B cell (primary cell): ENCODE results near the gene LCN9. TPM values are rescaled to one million over a fixed set of nuclear protein-coding genes. Genes with fewer than 3 reads are reported as not detected.

Source experiments
- ATAC-seq: fragments of 200-7000 bp; cut with Tn5 transposase; one replicate; pipeline ENCODE4 v1.10.0; 2021; ENCODE audit warnings: low read depth, mild to moderate bottlenecking, moderate number of reproducible peaks, moderate library complexity
- CTCF ChIA-PET: fragments of 350-600 bp; sonication (Branson Sonifier 250); formaldehyde crosslinking; loops from one replicate; lab custom pipeline; 2021; ENCODE audit warnings: antibody characterized with exemption, inconsistent platforms; lab: Charles Lee
- POLR2A ChIA-PET: fragments of 350-600 bp; sonication (Branson Sonifier 250); formaldehyde crosslinking; loops from one replicate; lab custom pipeline; 2021; ENCODE audit warnings: antibody characterized with exemption; lab: Charles Lee
- DNase-seq: peaks from one replicate; pipeline ENCODE4 v3.0.0; 2013
- H2AFZ ChIP-seq: 2 replicates; pipeline ENCODE4 v1.6.1; 2012; ENCODE audit warnings: mild to moderate bottlenecking, low read depth, low read length; ENCODE audit not compliant: insufficient read depth, poor library complexity, severe bottlenecking
- H3K27ac ChIP-seq, 2 donors: 1 replicate in 1 of 2; 2 replicates in 1 of 2; pipeline ENCODE4 v1.5.1; 2012 to 2013; ENCODE audit warnings: low read length in 2 of 2, mild to moderate bottlenecking in 2 of 2, moderate library complexity in 1 of 2
- H3K27me3 ChIP-seq, 4 experiments: fragments of 200-600 bp in 1 of 4; sonication (generic) in 1 of 4; replicated peaks in 1 of 4; 1 replicate in 2 of 4; 2 replicates in 2 of 4; pipeline versions ENCODE4 v1.6.1 to v1.7.0; 2013 to 2016; ENCODE audit warnings: low read length in 3 of 4, mild to moderate bottlenecking in 2 of 4, mixed read lengths in 1 of 4, moderate library complexity in 1 of 4; ENCODE audit not compliant: insufficient read depth in 4 of 4, control insufficient read depth in 3 of 4; ENCODE audit errors: control extremely low read depth in 1 of 4
- H3K36me3 ChIP-seq, 2 experiments: replicated peaks in 1 of 2; 1 replicate in 1 of 2; 2 replicates in 1 of 2; pipeline versions ENCODE4 v1.6.1 to v1.7.1; 2013; ENCODE audit warnings: low read length in 1 of 2; ENCODE audit not compliant: insufficient read depth in 2 of 2, control insufficient read depth in 1 of 2; ENCODE audit errors: control extremely low read depth in 1 of 2, extremely low read depth in 1 of 2
- H3K4me1 ChIP-seq, 2 donors: fragments of 200-600 bp in 1 of 2; sonication (generic) in 1 of 2; 1 replicate in 1 of 2; 2 replicates in 1 of 2; pipeline versions ENCODE4 v1.5.1 to v1.6.1; 2013 to 2017; ENCODE audit warnings: low read length in 2 of 2; ENCODE audit not compliant: control insufficient read depth in 2 of 2, insufficient read depth in 2 of 2
- H3K4me2 ChIP-seq: replicated peaks from 2 replicates; pipeline ENCODE3; 2012; ENCODE audit warnings: mild to moderate bottlenecking, low read depth, low read length; ENCODE audit not compliant: poor library complexity, severe bottlenecking
- H3K4me3 ChIP-seq, 5 experiments: fragments of 200-600 bp in 1 of 5; sonication (generic) in 1 of 5; 1 replicate in 3 of 5; 2 replicates in 2 of 5; pipeline versions ENCODE4 v1.5.1 to v1.7.0; 2011 to 2016; ENCODE audit warnings: low read length in 4 of 5, mild to moderate bottlenecking in 4 of 5, low read depth in 2 of 5, control low read depth in 1 of 5, moderate library complexity in 1 of 5; ENCODE audit not compliant: insufficient read depth in 1 of 5; ENCODE audit errors: control extremely low read depth in 1 of 5, extremely low read depth in 1 of 5
- H3K79me2 ChIP-seq: fragments of 200-600 bp; sonication (generic); one replicate; pipeline ENCODE4 v1.6.0; 2016; ENCODE audit warnings: low read length; ENCODE audit not compliant: control insufficient read depth, insufficient read depth
- H3K9ac ChIP-seq: fragments of 200-600 bp; sonication (generic); 2 replicates; pipeline ENCODE4 v1.6.1; 2017; ENCODE audit warnings: mild to moderate bottlenecking, low read length, moderate library complexity
- H3K9me3 ChIP-seq, 3 donors: one replicate each; pipeline versions ENCODE4 v1.6.1 to v1.7.1; 2013; ENCODE audit warnings: low read length in 2 of 3; ENCODE audit not compliant: control insufficient read depth in 2 of 3, insufficient read depth in 1 of 3; ENCODE audit errors: control extremely low read depth in 1 of 3
- H4K20me1 ChIP-seq: 2 replicates; pipeline ENCODE4 v1.6.0; 2012; ENCODE audit warnings: mild to moderate bottlenecking, low read length; ENCODE audit not compliant: insufficient read depth, control insufficient read depth, poor library complexity, severe bottlenecking
- H3K27ac Mint-ChIP-seq: one replicate; pipeline ENCODE4 v1.8.0; 2021; ENCODE audit warnings: mixed read lengths
- H3K27me3 Mint-ChIP-seq: one replicate; pipeline ENCODE4 v1.8.0; 2021; ENCODE audit warnings: mixed read lengths
- H3K4me1 Mint-ChIP-seq: one replicate; pipeline ENCODE4 v1.8.0; 2021; ENCODE audit warnings: mixed read lengths
- H3K4me3 Mint-ChIP-seq: one replicate; pipeline ENCODE4 v1.8.0; 2021; ENCODE audit warnings: mixed read lengths
- H3K9me3 Mint-ChIP-seq: one replicate; pipeline ENCODE4 v1.8.0; 2022; ENCODE audit warnings: mixed read lengths; ENCODE audit not compliant: insufficient read depth
- CTCF ChIP-seq: fragments of 200-600 bp; IDR thresholded peaks from one replicate; pipeline ENCODE4 v1.8.0; 2022; ENCODE audit warnings: antibody characterized with exemption, mild to moderate bottlenecking
- EZH2 ChIP-seq: IDR thresholded peaks from 2 replicates; pipeline ENCODE4 v1.6.1; 2012; ENCODE audit warnings: borderline replicate concordance, low read depth, mild to moderate bottlenecking, moderate library complexity, low read length; ENCODE audit not compliant: insufficient read depth, poor library complexity, severe bottlenecking
- WGBS: methylation state at CpG from one replicate; pipeline ENCODE4 v1.1.5; 2013; ENCODE audit warnings: missing lambda C conversion rate; ENCODE audit not compliant: insufficient coverage; 5-methylcytosine and 5-hydroxymethylcytosine counted together
- intact Hi-C: fragments of 100-400 bp; cut with micrococcal nuclease; formaldehyde crosslinking; loops from one replicate; pipeline ENCODE4 v1.10.0; 2022
- polyA plus RNA-seq: library from polyadenylated mRNA; depleted of rRNA; stranded (reverse); fragments of >200 nt; gene quantifications from 2 replicates; pipeline ENCODE4 v1.2.3, GENCODE V29; 2012
- total RNA-seq, 2 donors: library from RNA; stranded (reverse); fragments of 120-200 nt in 1 of 2; gene quantifications; 1 replicate in 1 of 2; 2 replicates in 1 of 2; pipeline versions ENCODE4 v1.2.3 to v1.2.4, GENCODE V29; 2013 to 2022

Gene LCN9
- total and polyA plus RNA-seq, 2 donors (not counting 1 experiment from before 2014, with no cell fraction given), result not detected

- ATAC-seq, result no peak
- Histone ChIP-seq H3K9ac (no peak overlapping the region), H3K4me3 (no peak overlapping the region), H2AFZ (no peak overlapping the region), H3K27ac (no peak overlapping the region), H3K79me2 (no peaks in the 10 kb centered on the region), H3K36me3 (no peaks in the 10 kb centered on the region), H3K4me2 (no peak overlapping the region), H4K20me1 (no peaks in the 10 kb centered on the region), H3K27me3 (no peaks in the 10 kb centered on the region), H3K4me1 (no peaks in the 10 kb centered on the region), H3K9me3 (no peaks in the 10 kb centered on the region)
- no peak for TF ChIP-seq CTCF
- TF ChIP-seq EZH2, result no peak
- H3K4me1 Mint-ChIP-seq, result no peaks in the 10 kb centered on the region
- CTCF ChIA-PET, result interaction anchor here (1.3 kb wide), 1 partner anchor 19 kb away, joined by 5 read pairs; no protein-coding TSS in a partner anchor
- H3K27me3 Mint-ChIP-seq, result peaks cover 5% of the 10 kb centered on the region
- H3K4me3 Mint-ChIP-seq, result no peak overlapping the region
- WGBS, result 88% methylated on average over 8 of the region's 10 CpGs
- H3K27ac Mint-ChIP-seq, result no peak overlapping the region
- intact Hi-C loops, result no loop called here
- POLR2A ChIA-PET, result no interaction called here
- no peak for DNase-seq
- H3K9me3 Mint-ChIP-seq, result no peaks in the 10 kb centered on the region
These were observed 43.6 kb upstream of the LCN9 start for GRCh38 chr9:135619599-135619886.

- ChIA-PET CTCF (no interaction called here), POLR2A (no interaction called here)
- no peak overlapping the region for H3K27ac Mint-ChIP-seq
- no peak overlapping the region for H3K27ac ChIP-seq
- H3K4me1 ChIP-seq, result no peaks in the 10 kb centered on the region
- no peak for ATAC-seq
- peaks cover 5% of the 10 kb centered on the region for H3K27me3 Mint-ChIP-seq
- H3K9me3 Mint-ChIP-seq, result no peaks in the 10 kb centered on the region
- H4K20me1 ChIP-seq, result no peaks in the 10 kb centered on the region
- H3K9ac ChIP-seq, result no peak overlapping the region
- intact Hi-C loops, result no loop called here
- H3K9me3 ChIP-seq, result no peaks in the 10 kb centered on the region
- H3K36me3 ChIP-seq, result no peaks in the 10 kb centered on the region
- H3K79me2 ChIP-seq, result no peaks in the 10 kb centered on the region
- H3K27me3 ChIP-seq, result no peaks in the 10 kb centered on the region
- H3K4me3 ChIP-seq, result no peak overlapping the region
- H3K4me1 Mint-ChIP-seq, result no peaks in the 10 kb centered on the region
- no peak overlapping the region for H2AFZ ChIP-seq
- no peak overlapping the region for H3K4me3 Mint-ChIP-seq
- no peak for TF ChIP-seq EZH2
- TF ChIP-seq CTCF, result no peak
- 89% methylated on average over 6 of the region's 7 CpGs for WGBS
- DNase-seq, result no peak
- H3K4me2 ChIP-seq, result no peak overlapping the region
These were observed 42.6 kb upstream of the LCN9 start for GRCh38 chr9:135620558-135620957.
